GM12878 (cell line): ENCODE results near the gene AKTIP. TPM values are rescaled to one million over a fixed set of nuclear protein-coding genes. Genes with fewer than 3 reads are reported as not detected.

Experiments used
- CBX5 ChIP-seq: sonication (generic); IDR thresholded peaks from 2 replicates; pipeline ENCODE4 v1.6.1; 2016; ENCODE audit warnings: low read depth, moderate library complexity, mild to moderate bottlenecking, inconsistent platforms
- CHD1 ChIP-seq: IDR thresholded peaks from 2 replicates; pipeline ENCODE4 v1.6.1; 2012; ENCODE audit warnings: low read depth, low read length, improper control_type of control experiment
- GABPA ChIP-seq: IDR thresholded peaks from 2 replicates; pipeline ENCODE4 v1.6.1; 2014; ENCODE audit warnings: antibody characterized with exemption, low read depth, mild to moderate bottlenecking, inconsistent platforms
- HDAC2 ChIP-seq: fragments of 200-600 bp; sonication (generic); IDR thresholded peaks from 2 replicates; pipeline ENCODE4 v1.6.1; 2017
- HDGF ChIP-seq: fragments of 450-650 bp; IDR thresholded peaks from 2 replicates; pipeline ENCODE4 v1.6.1; 2016; ENCODE audit warnings: antibody characterized with exemption
- IKZF1 ChIP-seq: fragments of 450-650 bp; conservative IDR thresholded peaks from 2 replicates; pipeline ENCODE4 v1.6.1; 2017; ENCODE audit warnings: antibody characterized with exemption, mild to moderate bottlenecking
- NFIC ChIP-seq: IDR thresholded peaks from 2 replicates; pipeline ENCODE4 v1.6.1; 2012; ENCODE audit warnings: low read depth, mild to moderate bottlenecking, inconsistent platforms, low read length, moderate library complexity
- NR2F1 ChIP-seq: fragments of 450-650 bp; conservative IDR thresholded peaks from 2 replicates; pipeline ENCODE4 v1.6.1; 2017; ENCODE audit warnings: mild to moderate bottlenecking
- PAX5 ChIP-seq: IDR thresholded peaks from 2 replicates; pipeline ENCODE4 v1.6.1; 2011; ENCODE audit warnings: low read depth, low read length, borderline replicate concordance
- PAX8 ChIP-seq: fragments of 450-650 bp; IDR thresholded peaks from 2 replicates; pipeline ENCODE4 v1.6.1; 2017; ENCODE audit warnings: mild to moderate bottlenecking, moderate library complexity
- PKNOX1 ChIP-seq: fragments of 450-650 bp; IDR thresholded peaks from 2 replicates; pipeline ENCODE4 v1.6.1; 2016; ENCODE audit warnings: mild to moderate bottlenecking
- POLR2AphosphoS2 ChIP-seq: IDR thresholded peaks from 2 replicates; pipeline ENCODE4 v1.6.1; 2011; ENCODE audit warnings: low read depth, mild to moderate bottlenecking, low read length, improper control_type of control experiment, moderate library complexity
- POLR2AphosphoS5 ChIP-seq: IDR thresholded peaks from 2 replicates; pipeline ENCODE4 v1.6.1; 2011; ENCODE audit warnings: mild to moderate bottlenecking, low read length, inconsistent platforms
- RAD21 ChIP-seq: IDR thresholded peaks from 2 replicates; pipeline ENCODE4 v1.6.1; 2011; ENCODE audit warnings: mild to moderate bottlenecking, low read depth, low read length, moderate library complexity; ENCODE audit not compliant: insufficient read depth
- RB1 ChIP-seq: fragments of 450-650 bp; formaldehyde crosslinking; IDR thresholded peaks from 2 replicates; pipeline ENCODE4 v1.6.1; 2017; ENCODE audit warnings: mild to moderate bottlenecking, borderline replicate concordance
- RELA ChIP-seq: fragments of 450-650 bp; IDR thresholded peaks from 2 replicates; pipeline ENCODE4 v1.8.0; 2014; ENCODE audit warnings: borderline replicate concordance; ENCODE audit not compliant: partially characterized antibody
- REST ChIP-seq: IDR thresholded peaks from 2 replicates; pipeline ENCODE4 v1.6.1; 2012; ENCODE audit warnings: mild to moderate bottlenecking, low read depth, low read length
- RFX5 ChIP-seq: IDR thresholded peaks from 2 replicates; pipeline ENCODE4 v1.6.1; 2011; ENCODE audit warnings: low read depth, low read length, improper control_type of control experiment
- SMAD5 ChIP-seq: IDR thresholded peaks from 2 replicates; pipeline ENCODE4 v1.6.1; 2016; ENCODE audit warnings: antibody characterized with exemption, low read depth
- ZNF687 ChIP-seq: fragments of 450-650 bp; IDR thresholded peaks from 2 replicates; pipeline ENCODE4 v1.6.1; 2017; ENCODE audit warnings: mild to moderate bottlenecking, moderate library complexity
- ZZZ3 ChIP-seq: IDR thresholded peaks from 2 replicates; pipeline ENCODE4 v1.6.1; 2011; ENCODE audit warnings: low read depth; ENCODE audit not compliant: control insufficient read depth, insufficient read length
- polyA plus RNA-seq, 11 experiments: library from polyadenylated mRNA; depleted of rRNA in 4 of 11; unstranded in 6 of 11; stranded (reverse) in 5 of 11; fragments of >200 nt; fragmentation: Nextera tagmentation in 4 of 11; fragmentation: Illumina TruSeq in 1 of 11; extraction: Ambion mirVana in 4 of 11; extraction: Trizol in 1 of 11; gene quantifications; 1 replicate in 1 of 11; 2 replicates in 10 of 11; pipeline versions ENCODE4 v1.2.1 to v1.2.3, GENCODE V29; 2011 to 2016; ENCODE audit warnings: inconsistent platforms in 2 of 11, missing spikeins in 2 of 11, low read depth in 1 of 11
- total RNA-seq, 4 experiments: library from RNA; depleted of rRNA in 3 of 4; stranded (reverse); fragments of >200 nt in 3 of 4; fragmentation: Illumina TruSeq in 1 of 4; extraction: Trizol in 1 of 4; gene quantifications; 2 replicates each; pipeline versions ENCODE4 v1.2.1 to v1.2.3, GENCODE V29; 2013 to 2021

AKTIP gene
- total and polyA plus RNA-seq, 10 of the 15 experiments (the other 5 are each of a cell fraction or from before 2014, with no cell fraction given), result 11.4 to 22.9 (median 13.6) TPM

- no peak for TF ChIP-seq PAX8
- TF ChIP-seq NFIC, result no peak
- TF ChIP-seq RB1, result peak; percentile 53; the same call in 1 of the 2 replicates
- TF ChIP-seq RAD21, result no peak
- no peak for TF ChIP-seq RELA
- no peak for TF ChIP-seq PAX5
- TF ChIP-seq SMAD5, result peak; percentile 82
- peak; percentile 95 for TF ChIP-seq HDGF
- peak; percentile 82 for TF ChIP-seq NR2F1
- no peak for TF ChIP-seq CHD1
- no peak for TF ChIP-seq CBX5
- peak; percentile 91 for TF ChIP-seq GABPA
- TF ChIP-seq POLR2AphosphoS5, result peak; percentile 85
- peak; percentile 24; the same call in 1 of the 2 replicates for TF ChIP-seq RFX5
- TF ChIP-seq ZZZ3, result no peak
- TF ChIP-seq IKZF1, result peak; percentile 39
- TF ChIP-seq REST, result no peak
- peak; percentile 66; the same call in 1 of the 2 replicates for TF ChIP-seq POLR2AphosphoS2
- peak; percentile 100 for TF ChIP-seq PKNOX1
- no peak for TF ChIP-seq HDAC2
- peak; percentile 88 for TF ChIP-seq ZNF687
Observed at GRCh38 chr16:53503270-53503923, 388 bp upstream of the AKTIP start (continued).
